NCI-H1105 treated with DMSO at 0.1 percent for 48 hours (cell line): ENCODE measurements around the gene AMBP.
"Not testable (repeated sequence)": the region's sequence is repeated elsewhere in the genome, so short reads cannot be mapped to it uniquely, and the experiment has no call there.

Source experiments
- DNase-seq: peaks from one replicate; lab custom pipeline; 2025; lab: John Stamatoyannopoulos, UW

Gene AMBP

GRCh38 chr9:114091711-114092110 is 13.6 kb upstream of the AMBP start:
- no peak for DNase-seq

- DNase-seq = no peak
Observed at GRCh38 chr9:114090798-114091197, 12.7 kb upstream of the AMBP start.

- no peak for DNase-seq
Observed at GRCh38 chr9:114089206-114089840, 11.2 kb upstream of the AMBP start.

GRCh38 chr9:114088571-114089170 is 10.6 kb upstream of the AMBP start:
- DNase-seq = no peak

- no peak for DNase-seq
Observed at GRCh38 chr9:114087721-114088120, 9.6 kb upstream of the AMBP start.

GRCh38 chr9:114086607-114087006 is 8.5 kb upstream of the AMBP start:
- DNase-seq = no peak

- DNase-seq = no peak
Observed at GRCh38 chr9:114086009-114086408, 7.9 kb upstream of the AMBP start.

- DNase-seq = no peak
Observed at GRCh38 chr9:114085387-114085789, 7.3 kb upstream of the AMBP start.

GRCh38 chr9:114084282-114085073 is 6.4 kb upstream of the AMBP start:
- DNase-seq = no peak

- no peak for DNase-seq
Observed at GRCh38 chr9:114083666-114084065, 5.6 kb upstream of the AMBP start.

GRCh38 chr9:114082763-114083412 is 4.8 kb upstream of the AMBP start:
- not testable (repeated sequence) for DNase-seq

GRCh38 chr9:114082017-114082762 is 4.1 kb upstream of the AMBP start:
- DNase-seq = peak; percentile 77

GRCh38 chr9:114081441-114082016 is 3.4 kb upstream of the AMBP start:
- DNase-seq = no peak

GRCh38 chr9:114080773-114081440 is 2.8 kb upstream of the AMBP start:
- DNase-seq = no peak

- no peak for DNase-seq
Observed at GRCh38 chr9:114080195-114080772, 2.2 kb upstream of the AMBP start.

- DNase-seq = no peak
Observed at GRCh38 chr9:114078781-114079156, 669 bp upstream of the AMBP start.

GRCh38 chr9:114077162-114077837 is 800 bp downstream of the AMBP start:
- no peak for DNase-seq

GRCh38 chr9:114076237-114077161 is 1.6 kb downstream of the AMBP start:
- no peak for DNase-seq

GRCh38 chr9:114075602-114076001 is 2.5 kb downstream of the AMBP start:
- DNase-seq = no peak
